ENCODE data around the gene RET.

The RET gene

GRCh38 chr10:43125274-43125845 is 48.5 kb downstream of the RET start:
- no peak for TF ChIP-seq CTCF (IDR thresholded peaks at IDR 0.05; ENCODE audit: poor library complexity, severe bottlenecking)
- H3K36me3 ChIP-seq (ENCODE audit: low read depth), result no peaks in the 10 kb centered on the region
- no peaks in the 10 kb centered on the region for H3K9me3 ChIP-seq (ENCODE audit: severe bottlenecking)
- no peak overlapping the region for H3K4me3 ChIP-seq (ENCODE audit: severe bottlenecking)
- H3K27ac ChIP-seq (ENCODE audit: poor library complexity, severe bottlenecking), result no peak overlapping the region
- peaks cover 15% of the 10 kb centered on the region for H3K4me1 ChIP-seq (ENCODE audit: insufficient read depth, poor library complexity, severe bottlenecking)
- H3K27me3 ChIP-seq (ENCODE audit: insufficient read depth, poor library complexity, severe bottlenecking), result no peaks in the 10 kb centered on the region
- ATAC-seq (ENCODE audit: low read depth) (no peak), DNase-seq (ENCODE audit: low spot score) (no peak)

- DNase-seq (ENCODE audit: low spot score), result no peak
- ATAC-seq (ENCODE audit: low read depth), result no peak
- Histone ChIP-seq H3K36me3 (ENCODE audit: low read depth) (no peaks in the 10 kb centered on the region), H3K9me3 (ENCODE audit: severe bottlenecking) (no peaks in the 10 kb centered on the region), H3K27me3 (ENCODE audit: insufficient read depth, poor library complexity, severe bottlenecking) (no peaks in the 10 kb centered on the region), H3K4me1 (ENCODE audit: insufficient read depth, poor library complexity, severe bottlenecking) (peaks cover 17% of the 10 kb centered on the region), H3K27ac (ENCODE audit: poor library complexity, severe bottlenecking) (no peak overlapping the region), H3K4me3 (ENCODE audit: severe bottlenecking) (no peak overlapping the region)
- no peak for TF ChIP-seq CTCF (IDR thresholded peaks at IDR 0.05; ENCODE audit: poor library complexity, severe bottlenecking)
Observed at GRCh38 chr10:43125881-43126731, 49.2 kb downstream of the RET start.

GRCh38 chr10:43126759-43127424 is 50.0 kb downstream of the RET start:
- Histone ChIP-seq H3K27ac (ENCODE audit: poor library complexity, severe bottlenecking) (no peak overlapping the region), H3K27me3 (ENCODE audit: insufficient read depth, poor library complexity, severe bottlenecking) (no peaks in the 10 kb centered on the region), H3K4me1 (ENCODE audit: insufficient read depth, poor library complexity, severe bottlenecking) (peaks cover 17% of the 10 kb centered on the region), H3K36me3 (ENCODE audit: low read depth) (no peaks in the 10 kb centered on the region), H3K4me3 (ENCODE audit: severe bottlenecking) (no peak overlapping the region), H3K9me3 (ENCODE audit: severe bottlenecking) (no peaks in the 10 kb centered on the region)
- TF ChIP-seq CTCF (IDR thresholded peaks at IDR 0.05; ENCODE audit: poor library complexity, severe bottlenecking), result no peak
- ATAC-seq (ENCODE audit: low read depth), result no peak
- DNase-seq (ENCODE audit: low spot score), result no peak

GRCh38 chr10:43127442-43127841 is 50.6 kb downstream of the RET start:
- H3K4me1 ChIP-seq (ENCODE audit: insufficient read depth, poor library complexity, severe bottlenecking), result peaks cover 17% of the 10 kb centered on the region
- no peak overlapping the region for H3K27ac ChIP-seq (ENCODE audit: poor library complexity, severe bottlenecking)
- DNase-seq (ENCODE audit: low spot score), result no peak
- H3K9me3 ChIP-seq (ENCODE audit: severe bottlenecking), result no peaks in the 10 kb centered on the region
- H3K27me3 ChIP-seq (ENCODE audit: insufficient read depth, poor library complexity, severe bottlenecking), result no peaks in the 10 kb centered on the region
- TF ChIP-seq CTCF (IDR thresholded peaks at IDR 0.05; ENCODE audit: poor library complexity, severe bottlenecking), result no peak
- no peak overlapping the region for H3K4me3 ChIP-seq (ENCODE audit: severe bottlenecking)
- no peak for ATAC-seq (ENCODE audit: low read depth)
- no peaks in the 10 kb centered on the region for H3K36me3 ChIP-seq (ENCODE audit: low read depth)

All from RWPE2 (cell line).